Measurements from ENCODE around the gene MEIS2.

DNA sequence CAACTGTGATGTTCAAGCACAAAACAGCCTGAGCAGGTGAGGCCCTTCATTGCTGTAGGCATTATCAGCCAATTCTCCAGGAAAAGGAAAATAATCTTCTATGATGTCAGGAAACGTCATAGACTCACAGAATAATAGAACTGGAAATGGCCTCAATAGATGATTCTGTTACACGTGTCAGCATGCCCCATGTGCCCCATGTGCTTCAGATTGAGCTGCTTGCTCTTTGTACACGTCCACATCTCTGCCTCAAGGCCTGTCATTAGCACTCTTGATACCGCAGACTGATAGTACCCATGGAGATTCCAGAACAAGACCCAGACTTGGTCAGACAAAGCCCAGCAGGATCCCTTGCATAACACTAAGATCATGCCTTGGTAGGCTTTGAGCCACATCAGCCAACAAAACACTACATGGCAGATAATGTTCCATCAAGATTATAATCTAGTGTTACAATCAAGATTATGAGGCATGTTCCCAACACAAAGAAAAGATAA lies 95.9 kb downstream of the MEIS2 start:
- TF ChIP-seq POLR2A (IDR thresholded peaks at IDR 0.05; ENCODE audit: low read depth, low read length) (no peak), TAF1 (IDR thresholded peaks at IDR 0.05; ENCODE audit: low read depth, low read length) (no peak), POLR2AphosphoS5 (IDR thresholded peaks at IDR 0.05; ENCODE audit: low read depth, low read length) (no peak)
